RKO (cell line): ENCODE data around the gene KCNC2.
A peak's percentile ranks its signal among the peaks of the same experiment; 100 is the strongest.

ENCODE experiments used
- DNase-seq: peaks from one replicate; pipeline ENCODE4 v3.0.0-alpha.2; 2016; ENCODE audit warnings: low spot score

KCNC2 gene

DNA sequence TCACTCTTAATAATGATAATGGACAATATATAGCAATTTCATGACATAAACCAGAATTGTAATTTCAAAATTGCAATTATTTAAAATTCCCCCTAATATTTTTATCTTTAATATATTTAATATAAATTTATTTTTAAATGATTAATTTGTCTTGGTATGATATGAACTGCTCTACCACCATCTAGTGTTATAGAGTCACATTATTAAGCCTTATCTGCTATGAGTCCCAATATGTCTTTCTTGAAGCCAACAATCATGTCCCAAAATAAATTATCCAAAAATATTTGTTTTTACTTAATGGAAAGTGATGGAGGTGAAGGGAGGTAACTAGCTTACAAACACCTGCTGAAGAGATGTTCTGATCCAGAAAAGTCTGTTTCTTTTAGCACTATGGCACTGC is 151.4 kb downstream of the KCNC2 start:
- DNase-seq, result peak; percentile 9

DNA sequence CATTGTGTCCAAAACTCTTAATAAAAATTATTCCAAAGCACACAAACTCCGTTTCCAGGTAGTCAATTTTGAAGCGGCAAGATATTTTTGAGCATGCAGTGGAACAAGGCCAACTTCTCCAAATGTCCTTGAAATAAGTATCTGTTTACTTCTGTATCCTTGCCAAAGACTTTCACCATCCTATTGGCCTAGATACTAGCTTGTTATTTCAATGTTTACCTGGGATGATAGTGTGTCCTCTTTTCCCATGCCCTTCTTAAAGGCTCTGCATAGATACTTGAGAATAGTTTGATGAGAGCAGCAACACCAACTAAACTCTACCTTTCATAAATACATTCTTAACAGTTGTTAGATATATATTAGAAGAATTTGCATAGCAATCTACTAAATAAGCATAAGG is 160.9 kb downstream of the KCNC2 start:
- DNase-seq, result no peak

DNA sequence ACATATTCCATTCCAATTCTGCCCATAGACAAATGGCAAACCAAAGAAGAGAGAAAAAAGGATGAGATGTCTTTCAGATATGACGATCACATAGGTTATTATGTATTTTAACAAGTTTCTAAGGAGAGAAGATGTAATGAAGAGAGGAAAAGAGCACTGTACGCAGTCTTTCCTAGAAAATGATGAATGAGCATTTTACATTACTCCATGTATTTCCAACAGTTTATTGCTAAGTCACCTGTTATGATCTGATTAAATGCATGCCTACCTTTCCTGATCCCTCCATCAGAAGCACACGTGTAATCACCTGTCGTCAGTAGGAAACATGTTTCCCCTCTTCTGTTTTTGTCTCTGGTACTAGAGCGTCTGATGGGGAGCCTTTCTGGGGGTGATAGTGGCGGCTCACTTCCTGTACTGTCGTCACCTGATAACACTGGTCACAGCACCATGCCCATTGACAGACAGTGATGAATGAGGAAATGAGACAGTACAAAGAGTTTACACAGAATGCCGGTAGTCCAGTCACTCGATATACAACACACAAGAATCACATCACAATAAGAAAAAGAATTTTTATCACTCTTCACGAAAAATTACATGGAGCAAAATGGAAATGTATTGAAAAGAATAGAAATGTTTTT is 161.6 kb downstream of the KCNC2 start:
- DNase-seq, result no peak

DNA sequence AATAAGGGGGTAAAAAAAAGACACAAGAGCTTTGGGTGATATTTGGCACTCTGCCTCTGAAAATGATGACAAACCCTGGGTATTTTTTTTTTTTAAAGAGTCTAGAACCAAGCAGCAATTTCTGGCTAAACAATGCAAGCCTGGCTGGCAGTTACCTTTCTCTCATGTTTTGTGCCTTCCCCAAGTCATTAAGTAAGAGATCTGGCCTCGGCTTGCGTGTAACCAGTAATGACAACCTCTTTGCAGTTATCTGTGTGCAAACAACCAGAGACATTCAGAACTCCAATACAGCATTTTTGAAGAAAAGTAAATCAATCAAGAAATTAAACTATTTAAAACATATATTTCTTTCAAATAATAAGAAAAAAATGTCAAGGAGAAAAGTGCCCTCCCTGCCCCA is 167.5 kb downstream of the KCNC2 start:
- no peak for DNase-seq

DNA sequence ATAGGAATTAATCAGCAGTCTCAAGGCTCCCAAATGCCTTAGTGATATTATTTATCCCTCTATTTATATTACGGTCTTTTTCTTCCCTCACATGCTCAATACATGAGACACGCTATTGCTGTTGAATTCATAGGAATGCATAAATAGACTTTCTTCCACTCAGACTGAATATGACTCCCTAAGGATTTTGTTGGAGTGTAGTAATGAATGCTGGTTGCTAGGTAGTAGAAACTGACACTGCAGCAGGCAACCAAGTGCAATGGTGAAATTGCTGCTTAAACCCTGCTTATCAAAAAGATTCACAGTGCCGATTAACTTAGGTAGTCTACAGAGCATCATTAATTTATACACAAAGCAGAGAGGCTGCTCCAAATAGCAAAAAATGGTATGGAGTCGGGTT is 168.2 kb downstream of the KCNC2 start:
- no peak for DNase-seq

DNA sequence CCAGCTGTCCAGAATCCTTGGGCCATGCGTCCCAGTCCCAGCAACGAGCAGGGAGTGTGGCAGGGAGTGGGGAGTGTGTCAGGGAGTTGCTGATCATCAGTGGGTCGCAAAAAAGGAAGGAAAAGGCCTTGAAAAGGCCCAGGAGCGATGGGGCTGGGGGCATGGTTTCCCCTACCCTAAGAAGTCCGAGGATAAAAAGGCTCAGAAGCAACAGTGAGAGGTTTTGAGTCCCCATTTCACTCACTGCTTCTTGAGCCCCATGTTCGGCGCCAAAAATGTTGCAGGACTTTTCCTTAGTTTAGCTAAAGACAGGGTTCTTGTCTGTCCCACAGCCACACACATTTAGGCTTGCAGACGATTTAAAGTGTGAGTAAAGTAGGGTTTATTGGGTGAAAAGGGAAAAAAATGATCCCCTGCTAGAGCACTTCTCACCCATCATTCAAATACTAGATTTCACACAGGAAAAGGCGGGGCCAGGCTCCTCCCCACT is 189.5 kb downstream of the KCNC2 start:
- no peak for DNase-seq

DNA sequence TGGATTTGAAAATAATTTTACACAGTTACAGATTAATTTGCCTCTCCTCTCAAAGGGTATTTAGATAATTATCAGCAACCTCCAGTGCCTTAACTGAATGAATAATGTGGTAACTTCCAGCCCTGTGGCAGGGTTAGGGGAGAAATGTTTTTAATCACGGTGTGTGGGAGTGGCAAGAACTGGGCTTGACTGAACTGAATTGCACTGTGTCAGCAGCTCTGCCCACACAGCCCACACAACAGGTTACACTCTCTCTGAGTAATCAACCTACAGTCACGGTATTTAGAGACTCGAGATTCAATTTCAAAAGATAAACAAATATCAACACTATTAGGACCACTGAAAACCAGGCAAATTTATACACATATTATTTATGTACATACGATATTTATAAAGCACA is 198.5 kb downstream of the KCNC2 start:
- no peak for DNase-seq

DNA sequence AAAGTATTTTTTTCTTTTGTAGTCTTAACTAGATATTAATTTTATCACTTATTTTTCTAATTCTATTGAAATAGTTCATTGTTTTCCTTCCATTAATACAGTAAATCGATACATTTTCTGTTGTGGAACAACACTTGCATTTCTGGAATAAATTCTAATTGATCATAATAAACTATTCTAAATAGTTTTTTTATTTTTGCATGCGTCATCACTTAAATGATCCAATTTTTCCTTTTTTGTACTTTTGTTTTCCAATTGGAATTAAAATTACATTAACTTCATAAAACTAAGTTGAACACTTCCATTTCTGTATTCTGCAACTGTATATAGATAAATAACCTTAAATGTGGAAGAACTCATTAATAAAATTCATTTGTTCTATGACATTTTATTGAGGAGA is 202.5 kb downstream of the KCNC2 start:
- DNase-seq, result no peak

DNA sequence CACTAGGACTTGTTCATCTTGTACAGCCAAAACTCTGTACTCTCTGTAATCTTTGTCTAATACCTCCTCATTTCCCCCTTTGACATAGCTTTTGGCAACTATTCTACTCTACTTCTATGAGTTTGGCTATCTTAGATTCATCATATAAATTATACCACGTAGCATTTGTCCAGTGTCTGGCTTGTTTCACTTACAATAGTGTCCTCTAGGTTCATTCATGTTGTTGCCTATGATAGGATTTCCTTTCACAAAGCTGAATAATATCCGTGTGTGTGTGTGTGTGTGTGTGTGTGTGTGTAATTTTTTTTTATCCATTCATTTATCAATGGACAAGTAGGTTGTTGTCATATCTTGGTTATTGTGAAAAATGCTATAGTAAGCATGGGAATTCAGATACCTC is 209.5 kb downstream of the KCNC2 start:
- no peak for DNase-seq

DNA sequence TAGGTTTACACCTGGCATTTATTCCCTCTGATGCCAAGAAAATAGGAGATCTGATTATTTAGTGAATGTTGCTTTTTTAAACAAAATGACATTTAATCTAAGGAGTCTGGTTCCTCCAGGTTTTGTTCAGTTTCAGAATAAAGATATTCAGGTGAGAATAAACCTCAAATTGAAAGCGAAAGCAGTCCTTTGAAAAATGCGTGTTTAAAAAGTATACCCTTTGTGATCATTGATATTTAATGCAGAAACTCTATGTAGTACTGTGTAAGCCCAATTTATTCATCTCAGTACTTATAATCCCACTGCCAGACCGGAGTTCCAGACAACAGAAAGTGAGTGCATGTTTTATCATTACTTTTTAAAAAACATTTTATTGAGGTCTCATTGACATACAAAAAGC is 210.2 kb downstream of the KCNC2 start:
- no peak for DNase-seq
